ENCODE data around the gene BRD1.
"Not testable (repeated sequence)": the region's sequence is repeated elsewhere in the genome, so short reads cannot be mapped to it uniquely, and the experiment has no call there.

Gene BRD1

DNA sequence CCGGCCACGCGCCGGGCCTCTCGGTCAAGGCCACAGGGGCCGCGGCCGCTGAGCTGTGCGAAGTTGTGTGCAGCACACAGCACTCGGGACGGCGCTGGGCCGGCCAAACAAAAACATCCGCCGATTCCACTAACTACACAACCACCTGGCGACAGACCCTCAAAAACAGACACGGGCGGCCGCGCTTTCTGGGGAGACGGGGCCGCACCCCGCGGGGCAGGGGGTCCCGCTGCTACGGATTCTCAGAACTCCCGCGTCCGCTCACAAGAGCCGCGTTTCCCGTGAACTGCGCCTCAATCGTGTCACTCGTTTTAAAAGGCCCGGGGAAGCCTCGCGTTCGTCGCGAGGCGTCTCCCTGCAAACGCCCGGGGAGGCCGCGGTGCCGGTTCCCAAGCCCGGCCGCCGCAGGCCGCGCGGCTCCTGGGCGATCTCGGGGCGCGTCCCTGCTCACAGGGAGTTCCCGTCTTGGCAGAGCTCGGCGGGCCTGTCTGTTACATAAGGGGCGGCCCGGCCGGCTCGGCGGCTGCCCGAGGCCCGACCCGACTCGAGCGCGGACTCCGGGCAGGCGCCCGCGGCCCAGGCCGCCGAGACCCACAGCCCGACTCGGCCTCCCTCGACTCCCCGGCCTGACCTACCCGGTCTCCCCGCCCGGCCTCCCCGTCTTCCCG is 936 bp downstream of the BRD1 start:
- TF ChIP-seq POLR2A (IDR thresholded peaks at IDR 0.05; ENCODE audit: low read depth, low read length) (no peak), SPI1 (IDR thresholded peaks at IDR 0.05; ENCODE audit: low read depth, low read length) (no peak), PAX5 (IDR thresholded peaks at IDR 0.05; ENCODE audit: insufficient read depth, low read length, severe bottlenecking) (no peak)
- FAIRE-seq (no peak), DNase-seq (ENCODE audit: insufficient read length, low spot score) (no peak)

DNA sequence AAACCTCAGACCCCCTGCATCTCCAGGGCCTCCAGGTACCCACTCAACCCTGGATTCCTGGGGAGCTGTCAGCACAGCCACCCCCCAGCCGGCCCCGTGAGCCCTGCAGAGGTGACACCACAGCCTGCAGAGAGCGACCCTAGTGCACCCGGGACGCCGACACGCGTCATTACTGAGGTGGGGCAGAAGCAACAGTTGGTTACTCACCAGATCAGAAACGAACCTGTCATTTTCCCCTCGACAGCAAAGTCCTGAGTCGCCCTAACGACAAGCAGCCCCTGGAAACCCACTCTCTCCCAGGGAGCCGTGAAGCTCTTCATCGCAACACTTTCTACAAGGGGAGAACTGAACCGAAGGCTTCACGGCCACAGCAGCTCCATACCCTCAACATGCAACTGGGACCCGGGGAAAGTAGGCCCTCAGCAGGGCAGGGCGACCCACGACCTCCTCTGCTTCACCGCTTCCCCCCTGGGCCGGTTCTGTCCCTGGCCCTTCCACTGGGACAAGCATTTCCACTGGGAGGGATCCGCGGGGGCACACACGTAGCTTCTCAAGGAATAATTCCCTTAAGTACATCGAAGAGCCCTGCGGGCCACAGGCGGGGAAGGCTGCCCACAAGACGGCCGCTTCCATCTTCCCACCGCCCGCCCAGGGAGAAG is 1.6 kb downstream of the BRD1 start:
- TF ChIP-seq TAF1 (IDR thresholded peaks at IDR 0.05; ENCODE audit: low read depth, low read length): no peak
- TF ChIP-seq POLR2AphosphoS5 (IDR thresholded peaks at IDR 0.05; ENCODE audit: low read depth, low read length): no peak
- no peak for TF ChIP-seq POU2F2 (IDR thresholded peaks at IDR 0.05; ENCODE audit: low read depth, low read length)
- no peak for TF ChIP-seq PAX5 (IDR thresholded peaks at IDR 0.05; ENCODE audit: insufficient read depth, low read length, severe bottlenecking)
- no peak; the same call in 1 of the 2 replicates for TF ChIP-seq POLR2A (IDR thresholded peaks at IDR 0.05; ENCODE audit: low read depth, low read length)
- TF ChIP-seq SPI1 (IDR thresholded peaks at IDR 0.05; ENCODE audit: low read depth, low read length): no peak
- DNase-seq (ENCODE audit: insufficient read length, low spot score) (no peak), FAIRE-seq (peak; percentile 82)

- DNase-seq (ENCODE audit: insufficient read length, low spot score) (no peak), FAIRE-seq (no peak)
- TF ChIP-seq PAX5 (IDR thresholded peaks at IDR 0.05; ENCODE audit: insufficient read depth, low read length, severe bottlenecking) (no peak), TAF1 (IDR thresholded peaks at IDR 0.05; ENCODE audit: low read depth, low read length) (no peak), POU2F2 (IDR thresholded peaks at IDR 0.05; ENCODE audit: low read depth, low read length) (no peak), POLR2A (IDR thresholded peaks at IDR 0.05; ENCODE audit: low read depth, low read length) (no peak), SPI1 (IDR thresholded peaks at IDR 0.05; ENCODE audit: low read depth, low read length) (no peak), POLR2AphosphoS5 (IDR thresholded peaks at IDR 0.05; ENCODE audit: low read depth, low read length) (no peak)
Observed at GRCh38 chr22:49825436-49825835, 2.2 kb downstream of the BRD1 start.

GRCh38 chr22:49824936-49825335 is 2.7 kb downstream of the BRD1 start:
- TF ChIP-seq POLR2A (IDR thresholded peaks at IDR 0.05; ENCODE audit: low read depth, low read length) (no peak), POU2F2 (IDR thresholded peaks at IDR 0.05; ENCODE audit: low read depth, low read length) (no peak), SPI1 (IDR thresholded peaks at IDR 0.05; ENCODE audit: low read depth, low read length) (no peak), PAX5 (IDR thresholded peaks at IDR 0.05; ENCODE audit: insufficient read depth, low read length, severe bottlenecking) (no peak), TAF1 (IDR thresholded peaks at IDR 0.05; ENCODE audit: low read depth, low read length) (no peak), POLR2AphosphoS5 (IDR thresholded peaks at IDR 0.05; ENCODE audit: low read depth, low read length) (no peak)
- FAIRE-seq: no peak
- DNase-seq (ENCODE audit: insufficient read length, low spot score): no peak

- FAIRE-seq (no peak), DNase-seq (ENCODE audit: insufficient read length, low spot score) (no peak)
- no peak for TF ChIP-seq POLR2AphosphoS5 (IDR thresholded peaks at IDR 0.05; ENCODE audit: low read depth, low read length)
- no peak for TF ChIP-seq POLR2A (IDR thresholded peaks at IDR 0.05; ENCODE audit: low read depth, low read length)
- no peak for TF ChIP-seq POU2F2 (IDR thresholded peaks at IDR 0.05; ENCODE audit: low read depth, low read length)
- TF ChIP-seq PAX5 (IDR thresholded peaks at IDR 0.05; ENCODE audit: insufficient read depth, low read length, severe bottlenecking): no peak
- TF ChIP-seq TAF1 (IDR thresholded peaks at IDR 0.05; ENCODE audit: low read depth, low read length): no peak
- TF ChIP-seq SPI1 (IDR thresholded peaks at IDR 0.05; ENCODE audit: low read depth, low read length): no peak
Observed at GRCh38 chr22:49824185-49824925, 3.3 kb downstream of the BRD1 start.

- DNase-seq (ENCODE audit: insufficient read length, low spot score) (no peak), FAIRE-seq (no peak)
- TF ChIP-seq PAX5 (IDR thresholded peaks at IDR 0.05; ENCODE audit: insufficient read depth, low read length, severe bottlenecking) (no peak), SPI1 (IDR thresholded peaks at IDR 0.05; ENCODE audit: low read depth, low read length) (no peak), POLR2A (IDR thresholded peaks at IDR 0.05; ENCODE audit: low read depth, low read length) (no peak), POU2F2 (IDR thresholded peaks at IDR 0.05; ENCODE audit: low read depth, low read length) (no peak), POLR2AphosphoS5 (IDR thresholded peaks at IDR 0.05; ENCODE audit: low read depth, low read length) (no peak)
Observed at GRCh38 chr22:49823289-49824045, 4.2 kb downstream of the BRD1 start.

- not testable (repeated sequence) for FAIRE-seq; DNase-seq (ENCODE audit: insufficient read length, low spot score)
Observed at GRCh38 chr22:49821741-49822140, 5.9 kb downstream of the BRD1 start.

GRCh38 chr22:49820984-49821383 is 6.7 kb downstream of the BRD1 start:
- FAIRE-seq (no peak), DNase-seq (ENCODE audit: insufficient read length, low spot score) (no peak)
- TF ChIP-seq PAX5 (IDR thresholded peaks at IDR 0.05; ENCODE audit: insufficient read depth, low read length, severe bottlenecking) (no peak), SPI1 (IDR thresholded peaks at IDR 0.05; ENCODE audit: low read depth, low read length) (no peak), POU2F2 (IDR thresholded peaks at IDR 0.05; ENCODE audit: low read depth, low read length) (no peak), TAF1 (IDR thresholded peaks at IDR 0.05; ENCODE audit: low read depth, low read length) (no peak), POLR2A (IDR thresholded peaks at IDR 0.05; ENCODE audit: low read depth, low read length) (no peak), POLR2AphosphoS5 (IDR thresholded peaks at IDR 0.05; ENCODE audit: low read depth, low read length) (no peak)

- TF ChIP-seq SPI1 (IDR thresholded peaks at IDR 0.05; ENCODE audit: low read depth, low read length): no peak
- TF ChIP-seq TAF1 (IDR thresholded peaks at IDR 0.05; ENCODE audit: low read depth, low read length): no peak
- TF ChIP-seq POLR2AphosphoS5 (IDR thresholded peaks at IDR 0.05; ENCODE audit: low read depth, low read length): no peak; the same call in 1 of the 2 replicates
- TF ChIP-seq PAX5 (IDR thresholded peaks at IDR 0.05; ENCODE audit: insufficient read depth, low read length, severe bottlenecking): no peak
- TF ChIP-seq POU2F2 (IDR thresholded peaks at IDR 0.05; ENCODE audit: low read depth, low read length): no peak
- FAIRE-seq (no peak), DNase-seq (ENCODE audit: insufficient read length, low spot score) (no peak)
Observed at GRCh38 chr22:49817359-49817758, 10.3 kb downstream of the BRD1 start.
